Esophagus squamous epithelium (tissue), 4 donors: Measurements from ENCODE around the gene BCL10.

ENCODE experiments used
- POLR2A ChIP-seq, 4 donors: fragments of 450-650 bp; IDR thresholded peaks; one replicate each; pipeline ENCODE4 v1.6.1; 2017; ENCODE audit warnings: antibody characterized with exemption in 4 of 4, mild to moderate bottlenecking in 4 of 4, moderate library complexity in 3 of 4
- TF ChIP-seq, protein P1 (sequence below), 6 experiments: fragments of 450-650 bp in 4 of 6; fragments of 200-600 bp in 2 of 6; sonication (generic) in 2 of 6; IDR thresholded peaks; one replicate each; pipeline ENCODE4 v1.5.1; 2016 to 2019; ENCODE audit warnings: antibody characterized with exemption in 6 of 6, mild to moderate bottlenecking in 4 of 6, moderate library complexity in 4 of 6

DNA sequence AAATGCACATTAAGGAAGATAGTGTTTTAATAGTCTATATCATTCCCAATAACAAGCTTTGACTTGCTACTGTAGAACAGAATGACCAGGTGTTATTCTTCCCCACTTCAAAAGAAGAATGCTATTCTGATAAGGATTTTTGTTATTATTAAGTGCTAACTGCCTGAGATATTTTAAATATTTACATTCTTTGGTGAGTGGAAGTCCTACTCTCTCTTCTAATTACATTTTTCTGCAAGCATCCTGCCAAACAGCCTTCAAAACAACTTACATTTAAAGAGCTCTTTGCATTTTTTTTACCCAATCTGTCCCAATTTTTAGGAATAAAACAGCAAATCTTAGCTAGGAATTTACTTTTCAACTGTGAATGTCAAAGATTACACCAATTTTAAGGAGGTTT, 52.1 kb downstream of the BCL10 start:
- TF ChIP-seq, protein P1, sequence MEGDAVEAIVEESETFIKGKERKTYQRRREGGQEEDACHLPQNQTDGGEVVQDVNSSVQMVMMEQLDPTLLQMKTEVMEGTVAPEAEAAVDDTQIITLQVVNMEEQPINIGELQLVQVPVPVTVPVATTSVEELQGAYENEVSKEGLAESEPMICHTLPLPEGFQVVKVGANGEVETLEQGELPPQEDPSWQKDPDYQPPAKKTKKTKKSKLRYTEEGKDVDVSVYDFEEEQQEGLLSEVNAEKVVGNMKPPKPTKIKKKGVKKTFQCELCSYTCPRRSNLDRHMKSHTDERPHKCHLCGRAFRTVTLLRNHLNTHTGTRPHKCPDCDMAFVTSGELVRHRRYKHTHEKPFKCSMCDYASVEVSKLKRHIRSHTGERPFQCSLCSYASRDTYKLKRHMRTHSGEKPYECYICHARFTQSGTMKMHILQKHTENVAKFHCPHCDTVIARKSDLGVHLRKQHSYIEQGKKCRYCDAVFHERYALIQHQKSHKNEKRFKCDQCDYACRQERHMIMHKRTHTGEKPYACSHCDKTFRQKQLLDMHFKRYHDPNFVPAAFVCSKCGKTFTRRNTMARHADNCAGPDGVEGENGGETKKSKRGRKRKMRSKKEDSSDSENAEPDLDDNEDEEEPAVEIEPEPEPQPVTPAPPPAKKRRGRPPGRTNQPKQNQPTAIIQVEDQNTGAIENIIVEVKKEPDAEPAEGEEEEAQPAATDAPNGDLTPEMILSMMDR (IDR thresholded peaks at IDR 0.05): no peak
- no peak for TF ChIP-seq POLR2A (IDR thresholded peaks at IDR 0.05)
